Measurements from ENCODE around the gene TMED8.

Gene TMED8

DNA sequence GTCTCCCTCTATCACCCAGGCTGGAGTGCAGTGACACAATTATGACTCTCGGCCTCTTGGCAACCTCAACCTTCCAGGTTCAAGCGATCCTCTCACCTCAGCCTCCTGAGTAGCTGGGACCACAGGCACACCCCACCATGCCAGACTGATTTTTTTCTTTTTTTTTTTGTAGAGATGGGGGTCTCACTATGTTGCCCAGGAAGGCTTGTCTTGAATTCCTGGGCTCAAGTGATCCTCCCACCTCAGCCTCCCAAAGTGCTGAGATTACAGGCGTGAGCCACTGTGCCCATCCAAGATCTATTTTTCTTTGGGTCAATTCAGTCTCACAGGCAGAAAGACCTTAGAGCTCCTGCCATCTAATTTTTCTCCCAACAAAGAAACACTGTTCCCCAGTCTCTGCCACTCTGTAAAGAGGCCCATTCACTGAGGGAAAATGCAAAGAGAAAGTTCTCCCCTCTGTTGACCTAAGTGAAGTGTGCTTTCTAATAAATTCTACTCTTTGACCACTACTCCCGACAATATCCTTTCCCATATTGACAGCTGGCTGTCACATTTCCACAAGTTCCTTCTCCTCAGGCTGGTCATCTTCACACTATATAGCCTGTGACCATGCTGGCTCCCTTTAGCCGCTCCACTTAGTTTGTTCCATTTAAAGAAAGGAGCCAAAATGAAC, 23.3 kb downstream of the TMED8 start:
- TF ChIP-seq, protein P1, sequence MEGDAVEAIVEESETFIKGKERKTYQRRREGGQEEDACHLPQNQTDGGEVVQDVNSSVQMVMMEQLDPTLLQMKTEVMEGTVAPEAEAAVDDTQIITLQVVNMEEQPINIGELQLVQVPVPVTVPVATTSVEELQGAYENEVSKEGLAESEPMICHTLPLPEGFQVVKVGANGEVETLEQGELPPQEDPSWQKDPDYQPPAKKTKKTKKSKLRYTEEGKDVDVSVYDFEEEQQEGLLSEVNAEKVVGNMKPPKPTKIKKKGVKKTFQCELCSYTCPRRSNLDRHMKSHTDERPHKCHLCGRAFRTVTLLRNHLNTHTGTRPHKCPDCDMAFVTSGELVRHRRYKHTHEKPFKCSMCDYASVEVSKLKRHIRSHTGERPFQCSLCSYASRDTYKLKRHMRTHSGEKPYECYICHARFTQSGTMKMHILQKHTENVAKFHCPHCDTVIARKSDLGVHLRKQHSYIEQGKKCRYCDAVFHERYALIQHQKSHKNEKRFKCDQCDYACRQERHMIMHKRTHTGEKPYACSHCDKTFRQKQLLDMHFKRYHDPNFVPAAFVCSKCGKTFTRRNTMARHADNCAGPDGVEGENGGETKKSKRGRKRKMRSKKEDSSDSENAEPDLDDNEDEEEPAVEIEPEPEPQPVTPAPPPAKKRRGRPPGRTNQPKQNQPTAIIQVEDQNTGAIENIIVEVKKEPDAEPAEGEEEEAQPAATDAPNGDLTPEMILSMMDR (IDR thresholded peaks at IDR 0.05; ENCODE audit: borderline replicate concordance, extremely low read depth, low read length, poor library complexity, severe bottlenecking) = no peak
- no peak for TF ChIP-seq EZH2 (IDR thresholded peaks at IDR 0.05; ENCODE audit: borderline replicate concordance, low read depth, low read length, severe bottlenecking)
- ATAC-seq (ENCODE audit: insufficient read depth, low read depth) (no peak), DNase-seq (no peak)
- no peak overlapping the region for H3K4me2 ChIP-seq (ENCODE audit: insufficient read depth, low read length)
- H3K27ac ChIP-seq (ENCODE audit: low read length) = no peak overlapping the region
- H3K4me1 ChIP-seq (ENCODE audit: insufficient read depth, low read length) = no peaks in the 10 kb centered on the region
- no peaks in the 10 kb centered on the region for H3K9me3 ChIP-seq (ENCODE audit: insufficient read depth, low read length, severe bottlenecking)
- no peaks in the 10 kb centered on the region for H4K20me1 ChIP-seq (ENCODE audit: insufficient read depth, low read length)
- H3K27me3 ChIP-seq (ENCODE audit: insufficient read depth, low read length, poor library complexity) = no peaks in the 10 kb centered on the region
- no peak overlapping the region for H3K4me3 ChIP-seq (ENCODE audit: low read depth in 1 of 2, low read length in 2 of 2)
- H3K36me3 ChIP-seq (ENCODE audit: insufficient read depth, low read length) = peaks cover 17% of the 10 kb centered on the region
- H2AFZ ChIP-seq (ENCODE audit: low read depth, low read length) = no peak overlapping the region
- H3K9ac ChIP-seq (ENCODE audit: low read depth, low read length) = no peak overlapping the region
- H3K79me2 ChIP-seq (ENCODE audit: insufficient read depth, low read length) = peaks cover 16% of the 10 kb centered on the region

DNA sequence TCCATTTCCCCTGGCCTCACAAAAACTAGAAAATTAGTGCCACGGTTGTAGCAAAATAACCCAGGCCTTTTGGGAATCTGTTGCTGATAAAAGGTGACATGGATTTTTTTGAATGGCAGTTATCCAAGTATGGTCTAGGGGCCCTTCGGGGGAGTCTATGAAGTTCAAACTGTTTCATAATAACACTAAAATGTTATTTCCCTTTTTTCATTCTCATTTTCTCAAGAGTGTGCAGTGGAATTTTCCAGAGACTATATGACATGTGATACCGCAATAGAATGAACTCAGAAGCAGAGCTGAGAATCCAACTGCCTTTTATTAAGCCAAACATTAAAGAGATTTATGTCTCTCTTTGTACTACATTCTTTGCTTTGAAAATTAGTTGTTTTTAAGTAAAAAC, 29.1 kb downstream of the TMED8 start:
- H3K4me3 ChIP-seq (ENCODE audit: low read depth in 1 of 2, low read length in 2 of 2) = no peak overlapping the region
- H3K9me3 ChIP-seq (ENCODE audit: insufficient read depth, low read length, severe bottlenecking) = no peaks in the 10 kb centered on the region
- no peak overlapping the region for H2AFZ ChIP-seq (ENCODE audit: low read depth, low read length)
- DNase-seq (no peak), ATAC-seq (ENCODE audit: insufficient read depth, low read depth) (no peak)
- no peak overlapping the region for H3K27ac ChIP-seq (ENCODE audit: low read length)
- no peaks in the 10 kb centered on the region for H3K4me1 ChIP-seq (ENCODE audit: insufficient read depth, low read length)
- peaks cover 36% of the 10 kb centered on the region for H3K36me3 ChIP-seq (ENCODE audit: insufficient read depth, low read length)
- no peak overlapping the region for H3K4me2 ChIP-seq (ENCODE audit: insufficient read depth, low read length)
- H4K20me1 ChIP-seq (ENCODE audit: insufficient read depth, low read length) = no peaks in the 10 kb centered on the region
- H3K9ac ChIP-seq (ENCODE audit: low read depth, low read length) = no peak overlapping the region
- no peaks in the 10 kb centered on the region for H3K27me3 ChIP-seq (ENCODE audit: insufficient read depth, low read length, poor library complexity)
- no peak for TF ChIP-seq EZH2 (IDR thresholded peaks at IDR 0.05; ENCODE audit: borderline replicate concordance, low read depth, low read length, severe bottlenecking)
- TF ChIP-seq, protein P1 (IDR thresholded peaks at IDR 0.05; ENCODE audit: borderline replicate concordance, extremely low read depth, low read length, poor library complexity, severe bottlenecking) = no peak
- peaks cover 3% of the 10 kb centered on the region; the same call in 1 of the 2 replicates for H3K79me2 ChIP-seq (ENCODE audit: insufficient read depth, low read length)

DNA sequence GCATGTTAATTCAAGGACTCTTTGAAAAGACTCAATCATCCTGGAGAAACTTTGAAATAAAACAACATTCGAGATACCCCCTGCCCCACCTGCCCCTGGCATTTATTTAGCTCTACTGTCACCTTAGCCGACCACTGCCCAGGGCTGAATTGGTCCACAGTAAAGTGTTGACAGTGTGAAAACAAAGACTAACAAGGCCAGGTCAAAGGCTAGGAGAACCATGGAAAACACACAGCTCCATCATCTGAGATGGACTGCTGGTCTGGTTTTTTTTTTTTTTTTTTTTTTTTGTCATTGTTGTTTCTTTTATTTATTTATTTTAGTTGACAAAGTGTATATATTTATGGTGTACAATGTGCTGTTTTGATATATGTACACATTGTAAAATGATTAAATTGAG, 30.4 kb downstream of the TMED8 start:
- no peak overlapping the region for H2AFZ ChIP-seq (ENCODE audit: low read depth, low read length)
- TF ChIP-seq, protein P1 (IDR thresholded peaks at IDR 0.05; ENCODE audit: borderline replicate concordance, extremely low read depth, low read length, poor library complexity, severe bottlenecking) = no peak
- no peak for TF ChIP-seq EZH2 (IDR thresholded peaks at IDR 0.05; ENCODE audit: borderline replicate concordance, low read depth, low read length, severe bottlenecking)
- no peaks in the 10 kb centered on the region for H3K9me3 ChIP-seq (ENCODE audit: insufficient read depth, low read length, severe bottlenecking)
- H3K27me3 ChIP-seq (ENCODE audit: insufficient read depth, low read length, poor library complexity) = no peaks in the 10 kb centered on the region
- no peak overlapping the region for H3K27ac ChIP-seq (ENCODE audit: low read length)
- H3K4me2 ChIP-seq (ENCODE audit: insufficient read depth, low read length) = no peak overlapping the region
- H3K4me3 ChIP-seq (ENCODE audit: low read depth in 1 of 2, low read length in 2 of 2) = no peak overlapping the region
- H3K4me1 ChIP-seq (ENCODE audit: insufficient read depth, low read length) = no peaks in the 10 kb centered on the region
- no peak for ATAC-seq (ENCODE audit: insufficient read depth, low read depth)
- no peak for DNase-seq
- H3K36me3 ChIP-seq (ENCODE audit: insufficient read depth, low read length) = peaks cover 48% of the 10 kb centered on the region
- no peaks in the 10 kb centered on the region for H4K20me1 ChIP-seq (ENCODE audit: insufficient read depth, low read length)
- H3K9ac ChIP-seq (ENCODE audit: low read depth, low read length) = no peak overlapping the region
- no peaks in the 10 kb centered on the region for H3K79me2 ChIP-seq (ENCODE audit: insufficient read depth, low read length)

Measured in DND-41 (cell line).